ENCODE data around the gene HSPB2. TPM values are rescaled to one million over a fixed set of nuclear protein-coding genes. Genes with fewer than 3 reads are reported as not detected.
A peak's percentile ranks its signal among the peaks of the same experiment; 100 is the strongest.

The HSPB2 gene
- total and polyA plus RNA-seq, 2 of the 4 experiments (the other 2 are of a cell fraction), result 0.18 to 0.55 TPM

- DNase-seq, result peak; percentile 42
- H4K91ac ChIP-seq (ENCODE audit: insufficient read depth, low read depth, low read length), result no peak overlapping the region
- BruUV-seq (replicated peaks), result no TSS peak
- no peak overlapping the region for H3K4me2 ChIP-seq (ENCODE audit: low read depth, low read length)
- no peak for ATAC-seq (ENCODE audit: low read depth)
- no peak overlapping the region for H3K27ac ChIP-seq (ENCODE audit: insufficient read depth, low read length)
- H2AFZ ChIP-seq (replicated peaks; ENCODE audit: low read length, poor library complexity), result no peak overlapping the region
- intact Hi-C loops (cut with micrococcal nuclease), result loop anchor here (5.0 kb wide), 2 partner anchors 148 to 343 kb away; no protein-coding TSS in a partner anchor
- H3K9me3 ChIP-seq (ENCODE audit: control insufficient read depth, insufficient read depth, low read length), result no peaks in the 10 kb centered on the region
- dilution Hi-C loops (cut with HindIII; ENCODE audit: low sequenced_read_pairs, unreplicated experiment), result no loop called here
- H2AK9ac ChIP-seq (replicated peaks; ENCODE audit: low read depth, low read length, poor library complexity), result no peak overlapping the region
- no peaks in the 10 kb centered on the region for H3K36me3 ChIP-seq (ENCODE audit: control insufficient read depth, insufficient read depth, low read length)
- no peak overlapping the region for H3K23ac ChIP-seq (ENCODE audit: low read depth, low read length)
- H3K9ac ChIP-seq (ENCODE audit: low read depth, low read length), result no peak overlapping the region
- in situ Hi-C loops (cut with MboI; ENCODE audit: low sequenced_read_pairs), result no loop called here
- no peak overlapping the region for H2BK15ac ChIP-seq (ENCODE audit: low read depth, low read length)
- no peak overlapping the region for H4K8ac ChIP-seq (ENCODE audit: low read depth in 2 of 2, low read length in 2 of 2)
- no peaks in the 10 kb centered on the region for H4K20me1 ChIP-seq (ENCODE audit: insufficient read depth, low read length)
- H3K27me3 ChIP-seq (ENCODE audit: control insufficient read depth, insufficient read depth, low read length), result no peaks in the 10 kb centered on the region
- H2BK5ac ChIP-seq (ENCODE audit: low read depth, low read length, poor library complexity, severe bottlenecking), result no peak overlapping the region
- TF ChIP-seq CEBPB (IDR thresholded peaks at IDR 0.05; ENCODE audit: low read depth, low read length), result peak; percentile 84
- TF ChIP-seq RFX5 (IDR thresholded peaks at IDR 0.05; ENCODE audit: low read depth, low read length), result no peak
- no peak overlapping the region for H2BK120ac ChIP-seq (ENCODE audit: low read depth, low read length)
- no peak overlapping the region for H3K4me3 ChIP-seq (ENCODE audit: insufficient read depth, low read depth, low read length)
- H3K56ac ChIP-seq (ENCODE audit: extremely low read depth, insufficient read depth, low read length), result no peak overlapping the region
- no peak overlapping the region for H3K18ac ChIP-seq (ENCODE audit: low read depth, low read length)
- CTCF ChIA-PET, result interaction anchor here (1.1 to 1.9 kb wide), 3 partner anchors 45 to 63 kb away, joined by 3 to 11 read pairs (median 7); no protein-coding TSS in a partner anchor
- H3K9me1 ChIP-seq (ENCODE audit: insufficient read depth, low read length), result peaks cover 18% of the 10 kb centered on the region
- peaks cover 9 to 21% of the 10 kb centered on the region in 2 experiments; a peak in 3 of 4 replicates for H3K79me1 ChIP-seq (ENCODE audit: low read depth in 1 of 2, low read length in 2 of 2)
- no peak overlapping the region for H3K14ac ChIP-seq (replicated peaks; ENCODE audit: low read depth, low read length)
- H2BK20ac ChIP-seq (ENCODE audit: low read depth, low read length), result no peak overlapping the region
- H3K4ac ChIP-seq (ENCODE audit: low read depth, low read length), result no peak overlapping the region
- WGBS, 2 experiments (ENCODE audit: extremely low coverage in 2 of 2, insufficient read length in 1 of 2), result no CpG with 5 or more reads among the region's 1 CpG
- no peak overlapping the region for H4K5ac ChIP-seq (ENCODE audit: low read depth, low read length)
- peaks cover 25% of the 10 kb centered on the region for H3K4me1 ChIP-seq (ENCODE audit: control insufficient read depth, insufficient read depth, low read length)
- no peak overlapping the region for H2AK5ac ChIP-seq (ENCODE audit: low read depth, low read length)
- POLR2A ChIA-PET (ENCODE audit: unreplicated experiment), result no interaction called here
Observed at GRCh38 chr11:111933872-111934271, 21.3 kb downstream of the HSPB2 start.

Measured in IMR-90 (cell line).